Astrocyte of the spinal cord (primary cell): ENCODE data around the gene TMEM208.
A peak's percentile ranks its signal among the peaks of the same experiment; 100 is the strongest.

Source experiments
- DNase-seq: peaks from one replicate; pipeline ENCODE4 v3.0.0; 2011; ENCODE audit warnings: low read depth, low spot score
- H3K4me3 ChIP-seq: 2 replicates; pipeline ENCODE4 v1.5.1; 2011; ENCODE audit warnings: low read depth, mild to moderate bottlenecking, low read length, moderate library complexity
- in situ Hi-C: cut with HindIII; loops from 2 replicates; pipeline ENCODE4 v1.10.0; 2017; ENCODE audit warnings: low sequenced_read_pairs
- TF ChIP-seq, protein P1 (sequence below): IDR thresholded peaks from 2 replicates; pipeline ENCODE4 v1.5.1; 2012; ENCODE audit warnings: low read depth, mild to moderate bottlenecking, low read length, inconsistent platforms

The TMEM208 gene

DNA sequence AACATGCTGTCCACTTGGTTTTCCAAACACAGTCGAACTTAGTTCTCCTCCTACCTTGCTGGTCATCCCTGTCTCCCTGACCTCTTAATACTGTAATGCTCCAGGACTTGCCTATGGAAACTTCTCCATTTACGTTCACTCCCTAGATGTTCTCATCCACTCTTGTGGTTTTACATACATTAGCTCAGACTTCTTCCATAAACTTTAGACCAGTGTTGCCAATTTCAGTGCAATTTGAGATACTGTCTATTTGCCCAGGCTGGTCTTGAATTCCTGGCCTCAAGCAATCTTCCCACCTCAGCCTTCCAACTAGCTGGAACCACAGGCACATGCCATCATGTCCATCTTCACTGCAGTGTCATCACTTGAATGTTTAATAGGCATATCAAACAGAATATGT lies 44.6 kb upstream of the TMEM208 start:
- in situ Hi-C loops = no loop called here
- no peak overlapping the region for H3K4me3 ChIP-seq
- no peak for DNase-seq

DNA sequence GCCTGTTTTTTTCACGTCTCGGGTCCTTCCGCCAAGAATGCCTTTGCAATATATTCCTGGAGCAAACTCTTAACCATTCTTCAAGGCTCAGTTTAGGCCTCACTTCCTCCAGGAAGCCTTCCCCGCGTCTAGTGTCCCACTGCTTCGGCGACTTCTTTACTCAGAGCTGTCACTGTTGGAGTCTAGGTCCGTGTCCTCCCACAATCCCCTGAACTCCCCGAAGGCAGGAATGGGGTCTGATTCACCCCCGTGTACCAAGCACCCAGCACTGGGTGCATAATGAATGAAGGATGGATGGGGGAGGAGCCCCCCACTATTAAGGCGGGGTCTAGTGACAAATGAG lies 43.7 kb upstream of the TMEM208 start:
- TF ChIP-seq, protein P1, sequence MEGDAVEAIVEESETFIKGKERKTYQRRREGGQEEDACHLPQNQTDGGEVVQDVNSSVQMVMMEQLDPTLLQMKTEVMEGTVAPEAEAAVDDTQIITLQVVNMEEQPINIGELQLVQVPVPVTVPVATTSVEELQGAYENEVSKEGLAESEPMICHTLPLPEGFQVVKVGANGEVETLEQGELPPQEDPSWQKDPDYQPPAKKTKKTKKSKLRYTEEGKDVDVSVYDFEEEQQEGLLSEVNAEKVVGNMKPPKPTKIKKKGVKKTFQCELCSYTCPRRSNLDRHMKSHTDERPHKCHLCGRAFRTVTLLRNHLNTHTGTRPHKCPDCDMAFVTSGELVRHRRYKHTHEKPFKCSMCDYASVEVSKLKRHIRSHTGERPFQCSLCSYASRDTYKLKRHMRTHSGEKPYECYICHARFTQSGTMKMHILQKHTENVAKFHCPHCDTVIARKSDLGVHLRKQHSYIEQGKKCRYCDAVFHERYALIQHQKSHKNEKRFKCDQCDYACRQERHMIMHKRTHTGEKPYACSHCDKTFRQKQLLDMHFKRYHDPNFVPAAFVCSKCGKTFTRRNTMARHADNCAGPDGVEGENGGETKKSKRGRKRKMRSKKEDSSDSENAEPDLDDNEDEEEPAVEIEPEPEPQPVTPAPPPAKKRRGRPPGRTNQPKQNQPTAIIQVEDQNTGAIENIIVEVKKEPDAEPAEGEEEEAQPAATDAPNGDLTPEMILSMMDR = no peak
- H3K4me3 ChIP-seq = peak overlapping the region; percentile 63
- in situ Hi-C loops = no loop called here
- no peak for DNase-seq

More for the DNA sequence above, 44.6 kb upstream of the TMEM208 start:
- TF ChIP-seq, protein P1 = no peak

DNA sequence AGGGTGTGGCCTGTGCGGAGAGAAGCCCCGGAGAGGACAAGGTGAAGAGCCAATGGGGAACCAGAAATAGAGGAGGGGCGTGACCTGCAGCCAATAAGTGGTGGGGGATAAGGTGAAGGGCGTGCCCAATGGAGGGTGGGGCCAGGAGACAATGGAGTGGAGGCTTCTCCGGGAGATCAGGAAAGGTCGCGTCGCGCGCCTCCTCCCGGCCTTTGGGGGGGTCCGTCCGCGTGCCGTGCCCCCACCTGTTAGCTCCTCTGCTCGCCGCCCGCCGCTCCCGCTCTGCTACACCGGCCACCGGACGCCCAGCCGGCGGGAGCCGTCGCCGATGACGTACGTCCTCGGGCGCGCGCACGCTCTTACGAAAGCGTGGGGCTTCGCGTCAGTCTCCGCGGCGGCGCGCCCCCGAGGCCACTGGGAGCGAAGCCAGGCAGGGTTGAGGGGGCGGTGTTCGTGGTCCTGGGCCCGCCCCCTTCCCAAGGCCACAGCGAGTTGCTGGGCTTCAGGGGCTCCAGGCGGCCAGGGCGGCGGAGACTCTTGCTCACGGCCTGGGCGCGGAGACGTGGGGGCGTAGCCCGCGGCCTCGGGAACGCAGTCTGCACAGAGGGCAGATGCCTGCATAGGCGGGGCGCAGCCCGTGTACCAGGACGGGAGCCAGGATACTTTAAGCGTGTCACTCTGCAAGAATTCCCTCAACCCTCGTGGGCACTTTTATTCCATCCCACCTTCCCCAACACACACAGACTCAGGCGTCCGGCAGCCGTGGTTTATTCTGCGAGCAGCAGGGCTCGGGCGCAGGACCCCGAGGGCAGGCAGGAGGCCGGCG lies 43.1 kb upstream of the TMEM208 start, which contains the start of gene MATCAP1:
TSS of gene MATCAP1 (minus strand) at position 337 of the 826 bp plus-strand sequence. CDS start 3,353 bp downstream, outside the sequence.
- peak; percentile 98 for DNase-seq
- in situ Hi-C loops = no loop called here
- peak within 1 kb of the TSS; percentile 63 for H3K4me3 ChIP-seq
- TF ChIP-seq, protein P1 = no peak

DNA sequence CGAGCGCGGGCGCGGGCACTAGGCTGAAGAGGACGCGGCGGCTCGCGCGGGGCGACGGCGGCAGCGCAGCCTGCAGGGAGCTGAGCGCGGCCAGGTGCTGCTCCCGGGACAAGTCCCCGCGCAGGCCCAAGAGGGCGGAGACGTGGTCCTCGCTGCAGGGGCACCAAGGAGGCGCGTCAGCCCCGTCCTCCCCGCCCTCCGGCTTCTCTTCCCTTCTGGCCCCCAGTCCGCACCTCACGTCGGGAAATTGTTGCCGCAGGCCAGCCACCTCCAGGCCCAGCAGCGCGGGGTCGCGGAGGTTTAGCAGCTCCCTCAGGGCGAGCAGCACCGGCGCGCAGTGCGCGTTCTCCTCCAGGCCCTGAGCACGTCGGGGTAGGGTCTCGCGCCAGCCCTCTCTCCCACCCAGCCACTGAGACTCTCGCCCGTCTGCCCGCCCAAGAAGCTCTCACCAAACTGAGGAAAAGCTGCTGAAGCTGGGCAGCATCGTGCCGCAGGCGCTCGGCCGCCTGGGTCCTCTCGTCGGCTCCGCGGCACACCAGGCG lies 42.4 kb upstream of the TMEM208 start:
- no peak for DNase-seq
- in situ Hi-C loops = no loop called here
- TF ChIP-seq, protein P1 = no peak
- peak overlapping the region; percentile 63 for H3K4me3 ChIP-seq

DNA sequence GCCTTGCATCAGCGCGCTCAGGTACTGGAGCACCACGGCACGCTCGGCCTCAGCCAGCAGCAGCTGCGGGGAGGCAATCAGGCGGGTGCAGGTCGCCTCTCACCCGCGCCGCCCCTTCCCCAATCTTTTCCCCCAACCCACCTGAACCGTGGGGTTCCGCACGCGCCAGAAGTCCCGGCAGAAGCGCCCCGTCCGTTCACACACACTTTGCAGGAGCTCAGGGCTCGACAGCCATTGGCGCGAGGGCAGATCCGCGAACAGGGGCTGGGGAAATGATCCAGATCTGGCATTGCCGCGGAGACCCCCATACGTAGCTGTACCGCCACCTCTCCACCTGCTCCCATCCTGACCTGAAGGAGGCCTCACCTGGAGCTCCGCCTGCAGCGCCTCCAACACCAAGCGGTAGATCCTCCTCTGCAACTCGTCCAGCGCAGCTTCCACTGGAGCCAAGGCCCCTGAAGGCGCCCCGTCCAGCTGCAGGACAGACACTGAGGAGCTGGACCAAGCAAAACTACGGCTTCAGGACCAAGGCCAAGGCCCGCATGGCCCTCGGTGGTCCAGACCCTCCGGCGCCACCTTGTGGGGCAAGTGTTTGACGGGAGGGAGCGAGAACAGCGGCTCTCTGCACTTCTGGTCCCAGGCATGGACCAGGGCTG lies 41.8 kb upstream of the TMEM208 start:
- TF ChIP-seq, protein P1 = peak; percentile 88
- in situ Hi-C loops = no loop called here
- peak; percentile 89 for DNase-seq
- no peak overlapping the region for H3K4me3 ChIP-seq

DNA sequence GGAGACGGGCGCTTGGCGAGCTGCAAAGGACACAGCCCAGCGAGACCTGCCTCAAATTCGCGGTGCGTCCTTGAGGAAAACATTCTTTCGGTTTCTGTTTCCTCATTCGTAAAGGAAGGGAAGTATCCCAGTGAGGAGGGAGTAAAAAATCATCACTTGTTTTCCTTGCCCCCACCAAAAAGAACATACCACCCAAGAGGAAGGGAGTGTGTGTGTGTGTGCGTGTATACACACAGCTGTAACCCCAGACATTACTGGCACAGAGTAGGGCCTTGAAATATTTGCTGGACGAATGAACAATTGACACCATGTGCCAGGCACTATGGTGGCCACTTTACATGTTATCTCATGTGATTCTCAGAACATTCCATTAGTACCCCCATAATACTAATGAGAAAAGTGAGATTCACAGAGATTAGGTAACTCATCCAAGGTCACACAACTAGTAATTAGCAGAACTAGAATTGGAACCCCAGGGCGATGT lies 41.2 kb upstream of the TMEM208 start:
- no peak overlapping the region for H3K4me3 ChIP-seq
- TF ChIP-seq, protein P1 = no peak
- no peak for DNase-seq
- in situ Hi-C loops = no loop called here
